ENCODE measurements around the gene CLPTM1L.
"Not testable (repeated sequence)": the region's sequence is repeated elsewhere in the genome, so short reads cannot be mapped to it uniquely, and the experiment has no call there.

CLPTM1L gene

DNA sequence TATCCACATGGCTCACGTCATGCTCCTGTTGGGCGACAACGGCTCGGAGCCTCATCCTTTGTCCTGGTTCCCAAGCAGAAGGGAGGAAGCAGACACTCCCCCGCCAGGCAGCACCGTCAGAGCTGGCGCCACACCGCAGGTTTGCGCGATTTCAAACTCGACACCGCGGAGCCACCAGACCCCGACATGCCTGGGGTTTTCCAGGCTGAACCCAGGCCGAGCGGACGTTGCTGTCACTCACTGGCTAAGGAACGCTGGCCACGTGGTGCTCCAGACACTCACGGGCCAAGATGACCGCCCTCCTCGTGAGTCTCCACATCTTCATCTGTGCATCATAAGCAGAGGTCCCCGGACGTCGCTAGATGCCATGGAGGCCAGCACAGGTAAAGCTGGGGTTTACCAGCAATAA is 59.0 kb downstream of the CLPTM1L start:
- DNase-seq, result no peak

DNA sequence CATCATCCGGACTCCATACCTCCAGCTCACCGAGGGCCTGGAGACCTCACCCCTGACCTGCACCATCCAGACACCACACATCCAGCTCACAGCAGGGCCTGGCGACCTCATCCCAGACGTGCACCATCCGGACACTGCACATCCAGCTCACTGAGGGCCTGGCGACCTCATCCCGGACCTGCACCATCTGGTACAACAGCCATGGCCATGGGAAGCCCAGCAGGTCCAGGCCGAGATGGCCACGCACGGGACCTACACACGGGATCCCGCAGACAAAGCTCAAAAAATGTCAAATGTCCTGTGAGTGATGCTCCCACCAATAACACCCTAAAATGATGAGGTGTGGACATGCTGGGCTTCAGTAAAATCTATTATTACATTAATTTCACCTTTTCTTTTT is 59.8 kb downstream of the CLPTM1L start:
- no peak for DNase-seq

DNA sequence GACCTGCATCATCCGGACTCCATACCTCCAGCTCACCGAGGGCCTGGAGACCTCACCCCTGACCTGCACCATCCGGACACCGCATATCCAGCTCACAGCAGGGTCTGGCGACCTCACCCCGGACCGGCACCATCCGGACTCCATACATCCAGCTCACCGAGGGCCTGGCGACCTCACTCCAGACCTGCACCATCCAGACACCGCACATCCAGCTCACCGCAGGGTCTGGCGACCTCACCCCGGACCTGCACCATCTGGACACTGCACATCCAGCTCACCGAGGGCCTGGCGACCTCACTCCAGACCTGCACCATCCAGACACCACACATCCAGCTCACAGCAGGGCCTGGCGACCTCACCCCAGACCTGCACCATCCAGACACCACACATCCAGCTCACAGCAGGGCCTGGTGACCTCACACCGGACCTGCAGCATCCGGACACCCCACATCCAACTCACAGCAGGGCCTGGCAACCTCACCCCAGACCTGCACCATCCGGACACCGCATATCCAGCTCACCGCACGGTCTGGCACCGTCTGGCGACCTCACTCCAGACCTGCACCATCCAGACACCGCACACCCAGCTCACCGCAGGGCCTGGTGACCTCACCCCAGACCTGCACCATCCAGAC is 60.4 kb downstream of the CLPTM1L start:
- DNase-seq, result not testable (repeated sequence)

DNA sequence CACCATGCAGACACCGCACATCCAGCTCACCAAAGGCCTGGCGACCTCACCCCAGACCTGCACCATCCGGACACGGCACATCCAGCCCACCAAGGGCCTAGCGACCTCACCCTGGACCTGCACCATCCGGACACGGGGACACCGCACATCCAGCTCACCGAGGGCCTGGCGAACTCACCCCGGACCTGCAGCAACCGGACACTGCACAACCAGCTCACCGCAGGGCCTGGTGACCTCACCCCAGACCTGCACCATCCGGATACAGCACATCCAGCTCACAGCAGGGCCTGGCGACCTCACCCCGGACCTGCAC is 61.2 kb downstream of the CLPTM1L start:
- DNase-seq, result not testable (repeated sequence)

DNA sequence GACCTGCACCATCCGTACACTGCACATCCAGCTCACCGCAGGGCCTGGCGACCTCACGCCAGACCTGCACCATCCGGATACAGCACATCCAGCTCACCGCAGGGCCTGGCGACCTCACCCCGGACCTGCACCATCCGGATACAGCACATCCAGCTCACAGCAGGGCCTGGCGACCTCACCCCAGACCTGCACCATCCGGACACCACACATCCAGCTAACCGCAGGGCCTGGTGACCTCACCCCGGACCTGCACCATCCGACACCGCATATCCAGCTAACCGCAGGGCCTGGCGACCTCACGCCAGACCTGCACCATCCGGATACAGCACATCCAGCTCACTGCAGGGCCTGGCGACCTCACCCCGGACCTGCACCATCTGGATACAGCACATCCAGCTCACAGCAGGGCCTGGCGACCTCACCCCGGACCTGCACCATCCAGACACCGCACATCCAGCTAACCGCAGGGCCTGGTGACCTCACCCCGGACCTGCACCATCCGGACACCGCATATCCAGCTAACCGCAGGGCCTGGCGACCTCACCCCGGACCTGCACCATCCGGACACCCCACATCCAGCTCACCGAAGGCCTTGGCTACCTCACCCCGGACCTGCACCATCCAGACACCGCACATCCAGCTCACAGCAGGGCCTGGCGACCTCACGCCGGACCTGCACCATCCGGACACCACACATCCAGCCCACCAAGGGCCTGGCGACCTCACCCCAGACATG is 61.7 kb downstream of the CLPTM1L start:
- DNase-seq, result not testable (repeated sequence)

DNA sequence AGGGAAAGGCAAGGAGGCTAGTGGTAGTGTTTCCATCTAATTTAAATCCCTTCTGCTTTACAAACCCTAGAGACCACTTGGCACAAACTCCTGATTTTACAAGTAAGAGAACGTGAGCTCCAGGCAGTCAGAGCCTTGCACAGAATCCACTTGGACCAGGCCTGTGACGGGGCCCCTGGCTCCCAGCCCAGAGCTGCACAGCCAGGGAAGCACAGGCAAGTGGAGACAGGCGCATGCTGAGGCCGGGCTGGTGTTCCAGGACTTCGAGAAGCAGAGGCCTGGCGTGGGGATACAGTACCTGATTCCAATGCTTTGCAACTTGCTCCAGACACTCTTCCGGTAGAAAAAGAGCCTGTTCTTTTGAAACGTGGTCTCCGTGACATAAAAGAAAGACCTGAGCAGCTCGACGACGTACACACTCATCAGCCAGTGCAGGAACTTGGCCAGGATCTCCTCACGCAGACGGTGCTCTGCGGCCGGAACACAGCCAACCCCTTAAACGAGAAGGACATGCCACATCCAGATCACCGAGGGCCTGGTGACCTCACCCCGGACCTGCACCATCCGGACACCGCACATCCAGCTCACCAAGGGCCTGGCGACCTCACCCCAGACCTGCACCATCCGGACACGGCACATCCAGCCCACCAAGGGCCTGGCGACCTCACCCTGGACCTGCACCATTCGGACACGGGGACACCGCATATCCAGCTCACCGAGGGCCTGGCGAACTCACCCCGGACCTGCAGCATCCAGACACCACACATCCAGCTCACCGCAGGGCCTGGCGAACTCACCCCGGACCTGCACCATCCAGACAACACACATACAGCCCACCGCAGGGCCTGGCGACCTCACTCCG is 62.5 kb downstream of the CLPTM1L start:
- no peak for DNase-seq

DNA sequence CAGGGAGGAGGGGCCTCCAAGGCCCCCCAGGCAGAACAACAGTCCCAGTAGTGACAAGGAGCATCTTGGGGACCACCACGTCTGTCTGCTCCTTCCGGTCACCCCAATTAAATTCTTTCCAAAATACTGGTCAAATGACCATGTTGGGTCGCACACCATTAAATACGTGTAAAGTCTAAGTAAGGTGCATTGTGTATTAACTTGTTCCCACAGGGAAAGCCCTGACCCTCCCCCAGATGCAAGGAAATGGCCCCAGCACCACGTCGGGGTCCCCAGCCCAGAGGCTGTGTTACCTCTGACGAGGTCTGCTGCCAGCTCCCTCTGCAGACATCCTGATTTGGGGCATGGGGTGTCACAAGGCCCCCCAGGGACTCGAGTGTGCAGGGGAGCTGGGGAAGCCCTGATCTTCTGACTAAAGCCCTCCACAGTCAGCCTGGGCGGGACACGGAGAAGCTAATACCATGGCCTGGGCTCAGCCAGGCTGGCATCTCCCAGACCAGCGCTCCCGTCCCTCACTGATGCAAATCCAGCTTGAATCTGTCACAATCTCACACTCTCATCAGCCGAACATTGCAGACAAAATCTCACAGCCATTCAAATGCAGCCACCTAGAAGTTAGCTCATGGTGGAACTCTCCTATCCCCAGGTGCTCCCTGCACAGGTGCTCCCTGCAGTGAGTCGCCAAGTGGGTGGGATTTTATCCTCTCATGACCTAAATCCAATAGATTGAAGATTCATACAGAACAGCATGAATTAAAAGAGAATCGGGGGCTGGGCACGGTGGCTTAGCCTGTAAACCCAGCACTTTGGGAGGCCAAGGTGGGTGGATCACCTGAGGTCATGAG is 63.6 kb downstream of the CLPTM1L start:
- no peak for DNase-seq

DNA sequence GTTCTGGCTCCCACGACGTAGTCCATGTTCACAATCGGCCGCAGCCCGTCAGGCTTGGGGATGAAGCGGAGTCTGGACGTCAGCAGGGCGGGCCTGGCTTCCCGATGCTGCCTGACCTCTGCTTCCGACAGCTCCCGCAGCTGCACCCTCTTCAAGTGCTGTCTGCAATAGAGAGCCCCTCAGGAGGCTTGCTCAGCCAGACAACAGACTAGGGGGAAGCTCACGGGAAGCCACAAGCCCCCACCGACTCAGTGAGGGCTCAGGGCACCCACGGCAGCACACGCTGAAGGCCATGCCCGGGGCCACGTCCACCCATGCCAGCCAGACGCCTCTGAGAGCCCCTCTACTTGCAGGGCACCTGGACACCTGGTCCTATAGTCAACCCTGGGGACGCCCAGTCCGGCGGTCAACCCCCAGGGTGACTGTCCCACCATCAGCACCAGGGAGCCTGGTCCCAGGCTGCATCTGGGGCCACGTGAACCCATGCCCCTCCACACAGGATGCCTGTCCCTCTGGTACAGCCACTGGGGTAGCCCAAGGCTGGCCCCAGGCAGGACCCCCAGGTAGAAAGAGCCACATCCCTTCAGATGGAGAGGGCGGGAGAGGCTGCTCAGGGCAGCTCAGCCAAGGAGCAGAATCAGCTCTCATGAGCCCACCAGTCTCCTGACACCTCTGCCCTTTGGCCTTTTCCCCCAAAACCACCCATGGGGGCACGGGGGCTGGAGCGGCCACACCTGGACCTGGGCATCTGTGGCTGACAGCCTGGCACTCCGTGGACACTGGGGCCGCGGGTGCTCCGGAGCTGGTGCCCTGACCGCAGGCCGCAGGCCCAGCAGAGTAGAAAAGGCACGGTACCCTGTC is 64.5 kb downstream of the CLPTM1L start:
- no peak for DNase-seq

DNA sequence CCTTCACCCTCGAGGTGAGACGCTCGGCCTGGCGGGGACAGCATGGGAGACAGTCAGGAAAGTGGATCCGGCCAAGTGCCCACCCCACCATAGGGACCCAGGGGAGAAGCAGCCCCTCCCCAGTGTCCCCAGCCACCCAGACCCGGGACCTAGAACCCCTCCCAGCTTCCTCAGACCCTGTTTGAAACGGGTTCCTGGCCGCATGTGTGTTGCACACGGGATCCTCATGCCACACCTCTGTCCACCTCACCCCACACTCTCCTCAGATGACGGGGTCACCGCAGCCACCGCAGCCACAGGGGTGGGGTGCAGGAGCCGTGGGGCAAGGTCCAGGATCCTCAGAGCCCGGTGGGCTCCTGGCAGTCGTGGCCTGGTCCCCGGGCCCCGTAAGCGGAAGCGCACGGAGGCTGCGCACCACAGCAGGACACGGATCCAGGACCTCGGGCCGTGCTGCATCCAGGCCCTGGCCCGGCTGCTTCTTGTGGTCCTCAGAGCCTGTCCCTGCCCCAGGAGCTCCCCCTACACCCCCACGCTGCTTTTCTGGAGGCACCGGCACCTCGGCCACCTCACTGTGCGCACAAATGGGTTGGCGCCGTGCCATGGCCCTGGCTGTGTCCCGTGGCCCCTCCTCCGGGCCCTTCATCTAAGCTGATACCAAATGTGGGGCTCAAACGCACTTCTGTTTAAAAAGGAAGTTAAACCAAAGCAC is 65.3 kb downstream of the CLPTM1L start:
- no peak for DNase-seq

DNA sequence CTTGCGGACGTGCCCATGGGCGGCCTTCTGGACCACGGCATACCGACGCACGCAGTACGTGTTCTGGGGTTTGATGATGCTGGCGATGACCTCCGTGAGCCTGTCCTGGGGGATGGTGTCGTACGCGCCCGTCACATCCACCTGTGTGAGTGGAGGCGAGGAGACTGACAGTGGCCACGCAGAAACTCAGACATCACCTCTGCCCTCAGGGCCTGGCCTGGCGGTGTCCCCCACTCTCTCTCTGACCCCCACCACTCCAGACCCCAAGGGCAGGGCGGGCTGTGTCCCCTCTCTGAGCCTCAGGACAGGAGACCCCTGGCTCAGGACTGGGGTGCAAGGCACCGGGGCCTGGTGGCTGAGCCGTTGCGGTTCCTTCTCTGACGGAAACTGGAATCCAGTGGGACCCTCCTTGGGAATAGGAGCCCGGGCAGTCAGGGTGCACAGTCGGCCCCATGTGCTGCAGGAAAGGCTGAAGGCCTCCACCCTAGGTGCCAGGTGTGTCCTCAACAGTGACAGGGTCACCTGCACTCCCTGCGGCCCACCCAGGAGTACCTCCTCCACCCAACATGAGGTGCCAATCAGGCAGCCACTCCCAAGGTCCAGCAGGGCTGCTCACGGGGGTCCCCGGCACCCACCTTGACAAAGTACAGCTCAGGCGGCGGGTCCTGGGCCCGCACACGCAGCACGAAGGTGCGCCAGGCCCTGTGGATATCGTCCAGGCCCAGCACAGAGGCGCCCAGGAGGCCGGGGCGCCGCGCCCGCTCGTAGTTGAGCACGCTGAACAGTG is 66.0 kb downstream of the CLPTM1L start:
- no peak for DNase-seq

DNA sequence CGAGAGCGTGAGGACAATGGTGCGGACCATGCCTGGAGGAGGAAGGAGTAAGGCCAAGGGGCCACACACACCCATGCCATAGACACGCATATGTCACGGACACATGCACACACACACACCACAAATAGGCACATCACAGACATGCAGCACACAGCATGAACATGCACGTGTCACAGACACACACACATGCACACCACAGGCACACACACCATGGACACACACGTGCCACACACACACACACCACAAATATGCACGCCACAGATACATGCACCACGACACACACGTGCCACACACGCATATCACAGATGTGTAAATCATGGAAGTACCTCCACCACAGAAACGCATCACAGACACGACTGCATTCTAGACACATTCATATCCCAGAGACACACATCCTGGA is 66.7 kb downstream of the CLPTM1L start:
- DNase-seq, result no peak

DNA sequence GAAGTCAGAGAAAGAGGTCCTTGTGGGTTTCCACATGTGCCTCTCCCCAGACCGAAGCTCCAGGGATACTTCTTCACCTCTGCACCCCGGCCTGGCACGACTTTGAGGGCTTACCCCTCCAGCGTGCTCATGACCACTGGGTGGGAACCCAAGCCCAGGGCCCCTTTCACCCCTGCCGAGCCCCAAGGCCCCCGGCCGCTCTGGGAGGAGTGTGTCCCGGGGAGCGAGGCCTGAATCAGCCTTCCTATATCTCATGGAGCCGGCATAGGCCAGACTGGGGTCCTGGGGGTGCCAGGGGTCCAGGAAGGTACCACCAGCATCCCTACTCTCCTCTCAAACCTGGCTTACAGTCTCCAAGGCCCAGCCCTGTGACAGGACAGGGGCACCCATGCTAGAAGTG is 67.1 kb downstream of the CLPTM1L start:
- DNase-seq, result no peak

DNA sequence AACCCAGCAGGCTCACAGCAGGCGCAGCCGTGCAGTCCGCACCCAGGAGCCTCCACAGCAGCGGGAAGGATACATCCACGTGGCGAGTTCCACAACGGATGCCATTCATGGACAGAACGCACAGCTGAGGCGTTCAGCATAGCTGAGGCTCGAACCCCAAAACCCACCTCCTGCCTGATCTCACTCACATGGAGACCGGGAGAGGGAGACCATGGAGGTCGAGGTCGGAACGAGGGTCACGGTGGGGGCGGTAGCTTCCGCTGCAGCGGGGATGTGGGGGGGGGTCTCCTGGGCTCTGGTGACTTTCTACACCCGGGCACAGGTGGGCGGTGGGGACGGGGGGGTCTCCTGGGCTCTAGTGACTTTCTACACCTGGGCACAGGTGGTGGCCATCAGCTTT is 67.6 kb downstream of the CLPTM1L start:
- DNase-seq, result no peak

DNA sequence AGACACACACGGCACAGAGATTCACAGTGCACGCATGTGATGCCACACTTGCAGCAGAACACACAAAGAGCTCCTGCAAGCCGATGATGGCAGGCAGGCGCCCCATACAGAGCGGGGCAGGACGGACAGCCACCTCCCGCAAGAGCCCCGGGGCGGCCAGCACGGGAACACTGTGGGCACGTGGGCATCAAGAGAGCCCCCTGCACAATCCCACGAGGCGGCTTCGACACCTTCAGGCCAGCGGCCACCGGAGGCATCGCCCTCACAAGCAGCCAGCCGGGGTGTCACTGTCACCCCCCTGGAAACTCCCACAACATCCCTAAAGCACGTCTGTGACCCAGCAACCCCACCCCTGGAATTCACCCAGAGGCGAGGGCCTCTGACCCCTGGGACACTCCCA is 68.0 kb downstream of the CLPTM1L start:
- no peak for DNase-seq

DNA sequence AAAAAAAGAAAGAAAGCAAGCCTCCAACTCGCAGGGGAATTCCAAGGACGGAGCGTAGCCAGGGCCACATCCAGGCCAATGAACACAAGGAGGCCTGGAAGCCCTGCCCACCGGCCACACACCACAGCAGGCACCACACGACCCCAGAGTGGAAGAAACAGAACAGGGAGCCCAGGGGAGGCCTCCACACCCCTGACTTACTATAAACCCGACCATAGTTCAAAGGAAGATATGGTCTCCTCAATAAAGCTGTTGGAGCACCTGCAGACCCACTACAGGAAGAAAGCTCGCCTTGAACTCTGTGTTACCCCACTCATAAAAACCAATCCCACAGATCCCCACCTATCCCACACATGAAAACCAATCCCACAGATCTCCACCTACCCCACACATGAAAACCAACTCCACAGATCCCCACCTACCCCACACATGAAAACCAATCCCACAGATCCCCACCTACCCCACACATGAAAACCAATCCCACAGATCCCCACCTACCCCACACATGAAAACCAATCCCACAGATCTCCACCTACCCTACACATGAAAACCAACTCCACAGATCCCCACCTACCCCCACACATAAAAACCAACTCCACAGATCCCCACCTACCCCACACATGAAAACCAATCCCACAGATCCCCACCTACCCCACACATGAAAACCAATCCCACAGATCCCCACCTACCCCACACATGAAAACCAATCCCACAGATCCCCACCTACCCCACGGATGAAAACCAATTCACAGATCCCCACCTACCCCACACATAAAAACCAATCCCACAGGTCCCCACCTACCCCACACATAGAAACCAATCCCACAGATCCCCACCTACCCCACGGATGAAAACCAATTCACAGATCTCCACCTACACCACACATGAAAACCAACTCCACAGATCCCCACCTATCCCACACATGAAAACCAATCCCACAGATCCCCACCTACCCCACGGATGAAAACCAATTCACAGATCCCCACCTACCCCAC is 69.2 kb downstream of the CLPTM1L start:
- not testable (repeated sequence) for DNase-seq

DNA sequence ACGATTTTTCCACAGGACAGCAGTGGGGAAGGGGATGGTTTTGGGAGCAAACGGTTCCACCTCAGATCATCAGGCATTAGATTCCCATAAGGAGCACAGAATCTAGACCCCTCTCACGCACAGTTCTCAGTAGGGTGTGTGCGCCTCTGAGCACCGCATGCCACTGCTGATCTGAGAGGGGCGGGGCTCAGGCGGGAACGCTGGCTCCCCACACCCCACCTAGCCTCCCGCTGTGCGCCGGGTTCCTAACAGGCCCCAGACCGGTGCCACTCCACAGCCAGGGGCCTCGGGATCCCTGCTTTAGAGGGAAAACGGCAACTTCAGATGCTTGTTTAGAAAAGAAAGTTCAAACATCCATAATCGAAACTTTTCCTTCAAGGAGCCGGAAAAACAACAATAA is 70.4 kb downstream of the CLPTM1L start:
- no peak for DNase-seq

DNA sequence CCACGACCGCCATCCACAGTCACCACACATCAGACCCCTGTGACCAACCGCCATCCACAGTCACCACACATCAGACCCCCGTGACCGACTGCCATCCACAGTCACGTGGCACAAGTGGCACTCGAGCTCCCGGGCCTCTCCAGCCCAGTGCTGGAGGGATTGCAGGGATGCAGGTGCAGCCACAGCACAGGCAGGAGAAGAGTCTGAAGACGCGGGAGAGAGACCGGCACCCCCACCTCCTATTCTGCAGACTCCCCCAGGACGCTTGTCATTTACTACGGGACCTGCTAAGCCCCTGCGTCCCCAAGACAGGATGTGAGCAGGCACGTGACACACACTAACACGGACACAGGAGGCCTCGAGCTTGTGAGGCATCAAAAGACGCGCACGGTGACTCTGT is 71.2 kb downstream of the CLPTM1L start:
- DNase-seq, result no peak

DNA sequence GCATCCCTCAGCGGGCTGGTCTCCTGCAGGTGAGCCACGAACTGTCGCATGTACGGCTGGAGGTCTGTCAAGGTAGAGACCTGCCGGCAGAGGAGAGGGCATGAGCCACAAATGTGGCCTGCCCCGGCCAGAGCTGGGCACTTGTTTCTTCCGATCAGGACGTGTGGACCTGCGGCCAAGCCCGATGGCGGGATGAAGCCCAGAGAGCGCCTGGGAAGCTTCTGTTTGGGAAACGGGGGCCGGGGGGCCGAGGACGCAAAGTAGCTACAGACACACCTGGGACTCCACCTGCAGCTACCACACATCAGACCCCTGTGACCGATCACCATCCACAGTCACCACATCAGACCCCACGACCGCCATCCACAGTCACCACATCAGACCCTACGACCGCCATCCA is 72.7 kb downstream of the CLPTM1L start:
- no peak for DNase-seq

All from hematopoietic multipotent progenitor cell treated with erythropoietin and hydrocortisone succinate and interleukin-3 and kit ligand, for 8 days (in vitro differentiated cells).